Measurements from ENCODE around the gene B3GAT2. TPM values are rescaled to one million over a fixed set of nuclear protein-coding genes. Genes with fewer than 3 reads are reported as not detected.
A peak's percentile ranks its signal among the peaks of the same experiment; 100 is the strongest.

The B3GAT2 gene
- total RNA-seq, 6 experiments from 2014 or later, result not detected

DNA sequence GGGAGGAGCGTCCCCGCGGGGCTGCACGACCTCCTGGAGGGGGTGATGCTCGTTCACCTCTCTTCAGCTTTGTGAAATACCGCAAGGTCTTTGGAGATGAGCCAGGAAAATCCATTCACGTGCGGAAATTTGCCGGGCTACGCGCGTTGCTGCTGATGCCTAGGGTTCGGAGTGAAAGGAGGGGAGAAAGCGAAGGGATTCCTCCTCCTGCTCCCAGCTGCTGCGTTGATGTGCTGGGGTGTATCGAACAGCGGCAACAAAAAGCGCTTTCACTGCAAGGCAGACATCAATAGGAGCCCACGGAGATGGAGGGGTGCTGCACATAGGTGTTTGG, 391 bp upstream of the B3GAT2 start:
- Mint-ChIP-seq H3K36me3 (ENCODE audit: low read depth) (no peaks in the 10 kb centered on the region), H3K4me3 (peak overlapping the region; percentile 24; the same call in 1 of the 2 replicates), H3K4me1 (ENCODE audit: low read depth) (no peaks in the 10 kb centered on the region), H3K27ac (no peak overlapping the region), H3K27me3 (ENCODE audit: insufficient read depth) (peaks cover 11% of the 10 kb centered on the region), H3K9me3 (no peaks in the 10 kb centered on the region)
- DNase-seq, result no peak
- TF ChIP-seq, protein P1, sequence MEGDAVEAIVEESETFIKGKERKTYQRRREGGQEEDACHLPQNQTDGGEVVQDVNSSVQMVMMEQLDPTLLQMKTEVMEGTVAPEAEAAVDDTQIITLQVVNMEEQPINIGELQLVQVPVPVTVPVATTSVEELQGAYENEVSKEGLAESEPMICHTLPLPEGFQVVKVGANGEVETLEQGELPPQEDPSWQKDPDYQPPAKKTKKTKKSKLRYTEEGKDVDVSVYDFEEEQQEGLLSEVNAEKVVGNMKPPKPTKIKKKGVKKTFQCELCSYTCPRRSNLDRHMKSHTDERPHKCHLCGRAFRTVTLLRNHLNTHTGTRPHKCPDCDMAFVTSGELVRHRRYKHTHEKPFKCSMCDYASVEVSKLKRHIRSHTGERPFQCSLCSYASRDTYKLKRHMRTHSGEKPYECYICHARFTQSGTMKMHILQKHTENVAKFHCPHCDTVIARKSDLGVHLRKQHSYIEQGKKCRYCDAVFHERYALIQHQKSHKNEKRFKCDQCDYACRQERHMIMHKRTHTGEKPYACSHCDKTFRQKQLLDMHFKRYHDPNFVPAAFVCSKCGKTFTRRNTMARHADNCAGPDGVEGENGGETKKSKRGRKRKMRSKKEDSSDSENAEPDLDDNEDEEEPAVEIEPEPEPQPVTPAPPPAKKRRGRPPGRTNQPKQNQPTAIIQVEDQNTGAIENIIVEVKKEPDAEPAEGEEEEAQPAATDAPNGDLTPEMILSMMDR (IDR thresholded peaks at IDR 0.05), result no peak

DNA sequence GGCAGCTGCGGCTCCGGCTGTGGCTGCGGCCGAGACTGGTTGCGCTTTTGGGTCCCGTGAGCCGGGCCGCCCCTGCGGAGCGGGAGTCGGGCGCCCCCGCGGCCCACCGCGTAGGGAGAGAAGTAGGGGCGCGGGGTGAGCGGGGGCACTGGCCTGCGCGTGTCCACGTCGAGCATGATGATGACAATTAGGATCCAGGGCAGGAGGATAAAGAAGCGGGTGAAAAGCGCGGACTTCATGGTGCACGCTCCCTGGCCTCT, 739 bp downstream of the B3GAT2 start:
- Mint-ChIP-seq H3K4me1 (ENCODE audit: low read depth) (no peaks in the 10 kb centered on the region), H3K27ac (no peak overlapping the region), H3K9me3 (no peaks in the 10 kb centered on the region), H3K36me3 (ENCODE audit: low read depth) (no peaks in the 10 kb centered on the region), H3K27me3 (ENCODE audit: insufficient read depth) (peaks cover 10% of the 10 kb centered on the region), H3K4me3 (peak overlapping the region; percentile 57)
- TF ChIP-seq, protein P1 (IDR thresholded peaks at IDR 0.05), result peak; percentile 70
- no peak for DNase-seq

DNA sequence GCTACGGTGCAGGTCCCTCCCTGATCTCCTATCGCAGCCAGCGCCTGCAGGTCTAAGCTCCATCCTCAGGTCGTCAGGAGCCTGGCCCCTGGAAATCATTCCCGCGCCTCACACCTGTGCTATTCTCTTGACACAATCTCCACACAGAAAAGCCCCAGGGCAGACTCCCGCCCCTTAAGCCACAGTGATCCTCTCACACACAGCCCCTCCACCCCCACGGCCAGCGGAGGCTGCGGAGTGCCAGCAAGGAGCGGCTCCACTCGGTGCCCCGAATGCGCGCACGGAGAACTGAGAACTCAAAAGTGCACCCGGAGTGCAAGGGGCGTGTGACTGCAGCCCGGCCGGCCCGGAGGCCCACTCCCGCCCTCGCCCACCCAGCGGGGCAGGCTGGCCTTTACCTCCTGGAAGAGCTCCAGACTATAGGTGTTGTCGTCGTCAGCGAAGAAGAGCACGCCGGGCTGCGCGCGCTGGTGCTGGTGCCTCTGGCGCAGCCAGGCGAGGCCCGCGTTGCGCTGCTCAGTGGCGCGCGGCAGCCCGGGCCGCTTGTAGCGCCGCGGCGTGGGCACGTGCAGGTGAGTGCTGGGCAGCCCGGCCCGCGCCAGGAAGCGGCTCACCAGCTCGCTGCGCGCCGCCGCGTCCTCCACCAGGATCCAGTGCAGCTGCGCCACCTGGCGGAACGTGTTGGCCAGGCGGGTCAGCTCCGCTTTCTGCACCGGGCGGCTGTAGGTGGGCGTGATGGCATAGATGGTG, 1.2 kb downstream of the B3GAT2 start:
- Mint-ChIP-seq H3K4me1 (ENCODE audit: low read depth) (no peaks in the 10 kb centered on the region), H3K36me3 (ENCODE audit: low read depth) (no peaks in the 10 kb centered on the region), H3K27ac (no peak overlapping the region), H3K4me3 (peak overlapping the region; percentile 57), H3K9me3 (no peaks in the 10 kb centered on the region), H3K27me3 (ENCODE audit: insufficient read depth) (peaks cover 10% of the 10 kb centered on the region)
- peak; percentile 21 for DNase-seq
- TF ChIP-seq, protein P1 (IDR thresholded peaks at IDR 0.05), result peak; percentile 91

DNA sequence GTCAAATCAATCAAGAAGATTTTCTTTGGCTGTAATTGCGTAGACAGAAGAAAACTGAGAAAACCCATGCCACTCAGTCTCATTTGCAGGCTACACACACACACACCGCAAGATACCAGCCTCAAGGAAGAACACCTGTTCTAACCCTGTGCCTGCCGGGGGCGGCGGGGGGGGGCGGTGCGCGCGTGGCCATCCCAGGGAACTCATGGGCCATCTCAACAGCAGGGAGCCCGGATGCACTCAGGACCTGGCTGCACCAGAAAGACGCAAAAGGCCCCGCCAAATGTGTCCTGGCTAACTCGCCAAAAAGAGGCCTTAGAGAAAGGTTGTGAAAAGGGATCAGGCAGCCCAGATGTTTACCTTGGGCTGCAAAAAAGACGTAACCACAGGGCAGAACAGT, 2.1 kb downstream of the B3GAT2 start:
- Mint-ChIP-seq H3K36me3 (ENCODE audit: low read depth) (no peaks in the 10 kb centered on the region), H3K9me3 (no peaks in the 10 kb centered on the region), H3K4me3 (no peak overlapping the region), H3K27ac (no peak overlapping the region), H3K27me3 (ENCODE audit: insufficient read depth) (peaks cover 10% of the 10 kb centered on the region), H3K4me1 (ENCODE audit: low read depth) (no peaks in the 10 kb centered on the region)
- TF ChIP-seq, protein P1 (IDR thresholded peaks at IDR 0.05), result no peak
- no peak for DNase-seq

DNA sequence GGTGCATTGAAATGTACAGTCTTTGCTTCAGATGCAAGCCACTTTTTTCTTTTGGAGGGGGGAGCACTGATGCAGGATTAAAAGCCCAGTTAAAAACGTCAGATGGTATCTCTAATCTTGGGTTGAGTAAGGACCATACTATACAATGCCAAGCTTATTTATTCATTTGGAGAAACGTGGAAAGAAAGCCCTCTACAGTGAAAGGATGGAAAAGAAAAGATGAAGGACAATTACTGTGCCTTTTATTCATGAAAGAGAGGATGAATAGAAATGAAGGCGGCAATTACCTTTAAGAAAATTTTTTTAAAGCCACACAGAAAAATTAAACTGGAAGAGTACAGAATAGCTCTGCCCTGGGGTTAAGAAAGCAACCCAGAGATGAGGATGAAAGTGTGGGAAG, 2.7 kb downstream of the B3GAT2 start:
- Mint-ChIP-seq H3K4me1 (ENCODE audit: low read depth) (no peaks in the 10 kb centered on the region), H3K27me3 (ENCODE audit: insufficient read depth) (peaks cover 10% of the 10 kb centered on the region), H3K36me3 (ENCODE audit: low read depth) (no peaks in the 10 kb centered on the region), H3K4me3 (no peak overlapping the region), H3K27ac (no peak overlapping the region), H3K9me3 (no peaks in the 10 kb centered on the region)
- TF ChIP-seq, protein P1 (IDR thresholded peaks at IDR 0.05), result no peak
- no peak for DNase-seq
